Measurements from ENCODE around the gene DEGS2. TPM values are rescaled to one million over a fixed set of nuclear protein-coding genes. Genes with fewer than 3 reads are reported as not detected.

Gene DEGS2
- total and polyA plus RNA-seq, 2 experiments from 2014 or later, result 0.63 to 2.2 TPM

GRCh38 chr14:100127853-100128455 is 31.5 kb downstream of the DEGS2 start (continued):
- TF ChIP-seq ETS1 (IDR thresholded peaks at IDR 0.05) (no peak), ZNF331 (CRISPR knock-in tag; IDR thresholded peaks at IDR 0.05; ENCODE audit: low read depth) (no peak), CREB1 (CRISPR knock-in tag; IDR thresholded peaks at IDR 0.05; ENCODE audit: low read depth) (no peak), ZNF462 (CRISPR knock-in tag; IDR thresholded peaks at IDR 0.05) (no peak), EZH2 (IDR thresholded peaks at IDR 0.05; ENCODE audit: low read depth, unreplicated experiment) (no peak)

- no peak overlapping the region for H2AFZ ChIP-seq
- H3K27me3 ChIP-seq (ENCODE audit: insufficient read depth), result no peaks in the 10 kb centered on the region
- H3K9me2 ChIP-seq (ENCODE audit: insufficient read depth), result no peaks in the 10 kb centered on the region
- no peak overlapping the region for H3K4me2 ChIP-seq
- no peak for DNase-seq (ENCODE audit: low spot score)
- H3K4me1 ChIP-seq (ENCODE audit: insufficient read depth), result peaks cover 4% of the 10 kb centered on the region; the same call in 1 of the 2 replicates
- Mint-ChIP-seq H3K9me3 (no peaks in the 10 kb centered on the region), H3K36me3 (ENCODE audit: low read depth) (peaks cover 6% of the 10 kb centered on the region; the same call in 2 of the 3 replicates), H3K4me1 (peaks cover 10% of the 10 kb centered on the region), H3K4me3 (no peak overlapping the region), H3K27ac (no peak overlapping the region), H3K27me3 (ENCODE audit: insufficient read depth, low read depth, poor library complexity) (peaks cover 2% of the 10 kb centered on the region)
- no peak overlapping the region for H3K4me3 ChIP-seq
- H3F3A ChIP-seq (replicated peaks; ENCODE audit: low read depth), result no peaks in the 10 kb centered on the region
- ATAC-seq, result no peak
- H3K27ac ChIP-seq (ENCODE audit: low read depth), result no peak overlapping the region
- H3K79me2 ChIP-seq (replicated peaks; ENCODE audit: insufficient read depth), result no peaks in the 10 kb centered on the region
- no peaks in the 10 kb centered on the region; the same call in 1 of the 2 replicates for H4K20me1 ChIP-seq (replicated peaks; ENCODE audit: insufficient read depth)
- no peaks in the 10 kb centered on the region for H3K36me3 ChIP-seq (ENCODE audit: insufficient read depth)
- TF ChIP-seq JUNB (IDR thresholded peaks at IDR 0.05; ENCODE audit: unreplicated experiment) (no peak), ZNF462 (CRISPR knock-in tag; IDR thresholded peaks at IDR 0.05) (no peak), ZNF114 (CRISPR knock-in tag; IDR thresholded peaks at IDR 0.05) (no peak), NANOG (IDR thresholded peaks at IDR 0.05; ENCODE audit: borderline replicate concordance) (no peak), STAT1 (IDR thresholded peaks at IDR 0.05; ENCODE audit: unreplicated experiment) (no peak), CREB1 (CRISPR knock-in tag; IDR thresholded peaks at IDR 0.05; ENCODE audit: low read depth) (no peak)
These were observed 33.0 kb downstream of the DEGS2 start for GRCh38 chr14:100126401-100126800.
